ENCODE results near the gene CPLX3.

GRCh38 chr15:74821790-74822158 is 4.7 kb upstream of the CPLX3 start:
- TF ChIP-seq SIN3A (IDR thresholded peaks at IDR 0.05; ENCODE audit: borderline replicate concordance, insufficient read depth, low read length) (no peak), TAF1 (IDR thresholded peaks at IDR 0.05; ENCODE audit: borderline replicate concordance, insufficient read depth, low read length) (no peak)
